Midbrain (tissue), 1 donor: Measurements from ENCODE around the gene CRACDL.
"Not testable (repeated sequence)": the region's sequence is repeated elsewhere in the genome, so short reads cannot be mapped to it uniquely, and the experiment has no call there.

Experiments
- DNase-seq: peaks from one replicate; lab custom pipeline; 2025; lab: John Stamatoyannopoulos, UW

Gene CRACDL

GRCh38 chr2:98882971-98883779 lies 52.9 kb downstream of the CRACDL start:
- no peak for DNase-seq

GRCh38 chr2:98882368-98882767 lies 53.7 kb downstream of the CRACDL start:
- no peak for DNase-seq

- no peak for DNase-seq
Observed at GRCh38 chr2:98881153-98881650, 54.8 kb downstream of the CRACDL start.

- DNase-seq: no peak
Observed at GRCh38 chr2:98880266-98881152, 55.5 kb downstream of the CRACDL start.

- DNase-seq: not testable (repeated sequence)
Observed at GRCh38 chr2:98877658-98878057, 58.4 kb downstream of the CRACDL start.

GRCh38 chr2:98876741-98877140 lies 59.3 kb downstream of the CRACDL start:
- DNase-seq: no peak

GRCh38 chr2:98875746-98876145 lies 60.3 kb downstream of the CRACDL start:
- no peak for DNase-seq

- DNase-seq: no peak
Observed at GRCh38 chr2:98875081-98875728, 60.8 kb downstream of the CRACDL start.

- DNase-seq: no peak
Observed at GRCh38 chr2:98874186-98874689, 61.8 kb downstream of the CRACDL start.

- DNase-seq: no peak
Observed at GRCh38 chr2:98872526-98872925, 63.5 kb downstream of the CRACDL start.

- no peak for DNase-seq
Observed at GRCh38 chr2:98871506-98871905, 64.5 kb downstream of the CRACDL start.

- no peak for DNase-seq
Observed at GRCh38 chr2:98870516-98871158, 65.4 kb downstream of the CRACDL start.

- DNase-seq: no peak
Observed at GRCh38 chr2:98869870-98870269, 66.2 kb downstream of the CRACDL start.

GRCh38 chr2:98869272-98869641 lies 66.8 kb downstream of the CRACDL start:
- DNase-seq: no peak

GRCh38 chr2:98868548-98869271 lies 67.3 kb downstream of the CRACDL start:
- DNase-seq: no peak

GRCh38 chr2:98867539-98868309 lies 68.3 kb downstream of the CRACDL start:
- no peak for DNase-seq

GRCh38 chr2:98866033-98866432 lies 70.0 kb downstream of the CRACDL start:
- DNase-seq: no peak

GRCh38 chr2:98861601-98862000 lies 74.4 kb downstream of the CRACDL start:
- DNase-seq: no peak

- no peak for DNase-seq
Observed at GRCh38 chr2:98859323-98859722, 76.7 kb downstream of the CRACDL start.

GRCh38 chr2:98857001-98857400 lies 79.0 kb downstream of the CRACDL start:
- DNase-seq: no peak
